SK-N-SH (cell line): Measurements from ENCODE around the gene PRKACA. TPM values are rescaled to one million over a fixed set of nuclear protein-coding genes. Genes with fewer than 3 reads are reported as not detected.

Experiments
- CTCF ChIA-PET: fragments of 300-600, 350-600 bp; formaldehyde crosslinking; extraction: SDS; loops from one replicate; lab custom pipeline; 2021; lab: Yijun Ruan, JAX
- POLR2A ChIA-PET: fragments of 350-600 bp; sonication (Branson Sonifier 250); formaldehyde crosslinking; extraction: SDS; loops from one replicate; lab custom pipeline; 2020; ENCODE audit warnings: antibody characterized with exemption, inconsistent platforms; lab: Yijun Ruan, JAX
- DNase-seq: peaks from one replicate; pipeline ENCODE4 v3.0.0; 2012
- H2AFZ ChIP-seq: fragments of 200-600 bp; sonication (generic); 2 replicates; pipeline ENCODE4 v1.8.1; 2016; ENCODE audit warnings: antibody characterized with exemption, mild to moderate bottlenecking, low read depth
- H3F3A ChIP-seq: fragments of 200-600 bp; sonication (generic); replicated peaks from 2 replicates; pipeline ENCODE3; 2016; ENCODE audit warnings: antibody characterized with exemption, mild to moderate bottlenecking; ENCODE audit not compliant: insufficient read depth
- H3K27ac ChIP-seq, 2 experiments: fragments of 200-500 bp in 1 of 2; fragments of 200-600 bp in 1 of 2; sonication (Bioruptor generic) in 1 of 2; sonication (generic), shearing (Covaris generic) in 1 of 2; 2 replicates each; pipeline versions ENCODE4 v1.5.1 to v1.6.1; 2014 to 2016; ENCODE audit warnings: low read depth in 2 of 2, inconsistent platforms in 1 of 2, low read length in 1 of 2, mild to moderate bottlenecking in 1 of 2, mixed read lengths in 1 of 2
- H3K27me3 ChIP-seq: fragments of 200-600 bp; sonication (generic), shearing (Covaris generic); 2 replicates; pipeline ENCODE4 v1.6.1; 2016; ENCODE audit warnings: mixed run types; ENCODE audit not compliant: insufficient read depth
- H3K36me3 ChIP-seq, 2 experiments: fragments of 200-500 bp in 1 of 2; fragments of 200-600 bp in 1 of 2; sonication (Bioruptor generic) in 1 of 2; sonication (generic) in 1 of 2; replicated peaks in 1 of 2; 2 replicates each; pipeline versions ENCODE3 to v1.5.1; 2014 to 2016; ENCODE audit warnings: low read length in 1 of 2, mild to moderate bottlenecking in 1 of 2; ENCODE audit not compliant: insufficient read depth in 2 of 2, control insufficient read depth in 1 of 2
- H3K4me1 ChIP-seq, 2 experiments: fragments of 200-500 bp in 1 of 2; fragments of 200-600 bp in 1 of 2; sonication (Bioruptor generic) in 1 of 2; sonication (generic), shearing (Covaris generic) in 1 of 2; 2 replicates each; pipeline versions ENCODE4 v1.5.1 to v1.6.1; 2014 to 2016; ENCODE audit warnings: low read depth in 1 of 2, low read length in 1 of 2, mixed run types in 1 of 2; ENCODE audit not compliant: insufficient read depth in 2 of 2, control insufficient read depth in 1 of 2
- H3K4me2 ChIP-seq: fragments of 200-600 bp; sonication (generic), shearing (Covaris generic); 2 replicates; pipeline ENCODE4 v1.6.1; 2017; ENCODE audit warnings: mixed run types
- H3K4me3 ChIP-seq, 2 experiments: fragments of 200-500 bp in 1 of 2; fragments of 200-600 bp in 1 of 2; sonication (Bioruptor generic) in 1 of 2; sonication (generic), shearing (Covaris generic) in 1 of 2; 2 replicates each; pipeline versions ENCODE4 v1.5.1 to v1.8.1; 2014 to 2016; ENCODE audit warnings: low read depth in 2 of 2, inconsistent platforms in 1 of 2, low read length in 1 of 2, mild to moderate bottlenecking in 1 of 2, mixed read lengths in 1 of 2, moderate library complexity in 1 of 2
- H3K79me2 ChIP-seq: fragments of 200-600 bp; sonication (generic); 2 replicates; pipeline ENCODE4 v1.8.1; 2017; ENCODE audit warnings: mild to moderate bottlenecking; ENCODE audit not compliant: insufficient read depth
- H3K9ac ChIP-seq: fragments of 200-600 bp; sonication (generic); 2 replicates; pipeline ENCODE4 v1.6.1; 2017; ENCODE audit warnings: mixed run types
- H3K9me2 ChIP-seq: fragments of 200-600 bp; sonication (generic); 2 replicates; pipeline ENCODE4 v1.6.1; 2017; ENCODE audit warnings: mixed run types
- H3K9me3 ChIP-seq: fragments of 200-600 bp; sonication (generic); 2 replicates; pipeline ENCODE4 v1.6.1; 2017; ENCODE audit warnings: mixed run types, mild to moderate bottlenecking, moderate library complexity
- H4K20me1 ChIP-seq: fragments of 200-600 bp; sonication (generic); 2 replicates; pipeline ENCODE4 v1.6.1; 2017; ENCODE audit warnings: mild to moderate bottlenecking, mixed run types; ENCODE audit not compliant: insufficient read depth
- FOSL2 ChIP-seq: IDR thresholded peaks from 2 replicates; pipeline ENCODE4 v1.4.0; 2012; ENCODE audit warnings: low read depth, mild to moderate bottlenecking, moderate library complexity, borderline replicate concordance
- FOXJ3 ChIP-seq: sonication (generic); formaldehyde crosslinking; IDR thresholded peaks from 2 replicates; pipeline ENCODE4 v1.5.1; 2020; ENCODE audit warnings: mild to moderate bottlenecking, missing genetic modification reagents
- GABPA ChIP-seq: IDR thresholded peaks from 2 replicates; pipeline ENCODE4 v1.4.0; 2012; ENCODE audit warnings: low read depth, mild to moderate bottlenecking
- JUND ChIP-seq: IDR thresholded peaks from 2 replicates; pipeline ENCODE4 v1.4.0; 2012
- MEF2A ChIP-seq: IDR thresholded peaks from 2 replicates; pipeline ENCODE4 v1.4.0; 2012; ENCODE audit warnings: low read depth, borderline replicate concordance
- MXI1 ChIP-seq: IDR thresholded peaks from 2 replicates; pipeline ENCODE4 v1.6.1; 2012; ENCODE audit warnings: mild to moderate bottlenecking, low read depth, low read length, improper control_type of control experiment
- NRF1 ChIP-seq: IDR thresholded peaks from 2 replicates; pipeline ENCODE4 v1.6.1; 2012; ENCODE audit warnings: low read depth, mild to moderate bottlenecking, low read length
- RFX5 ChIP-seq: IDR thresholded peaks from 2 replicates; pipeline ENCODE4 v1.6.1; 2012; ENCODE audit warnings: mild to moderate bottlenecking, improper control_type of control experiment, low read length
- SIN3A ChIP-seq: IDR thresholded peaks from 2 replicates; pipeline ENCODE4 v1.6.1; 2012; ENCODE audit warnings: low read depth, mild to moderate bottlenecking, low read length, moderate library complexity, borderline replicate concordance
- TCF12 ChIP-seq: IDR thresholded peaks from 2 replicates; pipeline ENCODE4 v1.4.0; 2012
- WGBS: methylation state at CpG from one replicate; pipeline ENCODE4 v1.1.6; 2017; ENCODE audit warnings: low lambda C conversion rate; 5-methylcytosine and 5-hydroxymethylcytosine counted together
- polyA plus RNA-seq, 3 experiments: library from polyadenylated mRNA; depleted of rRNA; stranded (reverse); fragments of >200 nt; gene quantifications; 2 replicates each; pipeline ENCODE4 v1.2.3, GENCODE V29; 2012
- TF ChIP-seq, protein P1 (sequence below): IDR thresholded peaks from 2 replicates; pipeline ENCODE4 v1.4.0; 2012; ENCODE audit warnings: low read depth, borderline replicate concordance
- TF ChIP-seq, protein P2 (sequence below): IDR thresholded peaks from 2 replicates; pipeline ENCODE4 v1.4.0; 2012; ENCODE audit warnings: low read depth
- TF ChIP-seq, protein P3 (sequence below): IDR thresholded peaks from 2 replicates; pipeline ENCODE4 v1.6.1; 2012; ENCODE audit warnings: mild to moderate bottlenecking, low read depth, low read length, moderate library complexity
- TF ChIP-seq, protein P4 (sequence below): IDR thresholded peaks from 2 replicates; pipeline ENCODE4; 2012
- TF ChIP-seq, protein P5 (sequence below): fragments of 150-350 bp; IDR thresholded peaks from 2 replicates; pipeline ENCODE4 v1.6.1; 2016; ENCODE audit warnings: mild to moderate bottlenecking, low read depth, low read length

The PRKACA gene
- polyA plus RNA-seq, 1 of the 3 experiments (the other 2 are of a cell fraction): 48.4 TPM

DNA sequence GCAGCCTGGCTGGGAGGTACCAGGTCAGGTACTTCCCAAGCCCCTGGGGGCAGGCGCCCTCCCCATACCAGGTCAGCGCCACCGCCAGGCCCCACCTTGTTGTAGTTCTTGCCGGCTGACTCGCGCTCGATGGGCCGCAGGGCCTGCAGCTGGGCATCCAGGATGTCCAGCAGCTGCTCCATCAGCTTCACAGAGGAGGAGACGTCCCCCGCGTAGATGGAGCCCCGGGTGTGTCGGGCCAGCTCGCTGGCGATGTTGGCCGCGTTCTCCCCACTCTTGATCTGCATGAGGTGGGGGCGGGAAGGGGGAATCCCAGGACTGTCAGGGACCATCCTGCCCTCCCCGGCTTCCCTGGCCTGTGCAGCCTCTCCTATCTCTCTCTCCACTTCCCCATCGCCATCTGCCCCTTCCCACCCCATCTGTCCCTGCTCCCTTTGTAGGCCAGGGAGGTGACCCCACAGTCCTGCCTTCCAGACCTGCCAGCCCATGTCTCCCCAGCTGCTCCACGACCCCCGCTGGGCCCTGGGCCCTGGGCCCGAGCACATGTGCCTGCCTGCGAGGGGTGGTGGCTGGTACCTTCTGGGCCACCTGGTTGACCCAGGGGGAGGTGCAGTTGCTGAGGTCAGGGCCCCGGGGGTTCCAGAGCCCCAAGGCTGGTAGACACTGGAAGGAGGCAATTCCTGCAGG is 42.6 kb upstream of the PRKACA start:
- Histone ChIP-seq H3K4me2 (no peak overlapping the region), H3K9ac (no peak overlapping the region), H3K4me1 (peaks cover 0 to 6% of the 10 kb centered on the region in 2 experiments; a peak in 1 of 4 replicates), H4K20me1 (no peaks in the 10 kb centered on the region), H3K27me3 (no peaks in the 10 kb centered on the region), H3K4me3 (no peak overlapping the region), H3K9me2 (no peaks in the 10 kb centered on the region), H3K36me3 (peaks cover 5 to 42% of the 10 kb centered on the region in 2 experiments), H3K27ac (no peak overlapping the region), H2AFZ (no peak overlapping the region), H3K9me3 (no peaks in the 10 kb centered on the region), H3K79me2 (no peaks in the 10 kb centered on the region), H3F3A (no peaks in the 10 kb centered on the region)
- no peak for DNase-seq
- TF ChIP-seq FOSL2: no peak
- TF ChIP-seq MEF2A: no peak
- no peak for TF ChIP-seq GABPA
- TF ChIP-seq, protein P1, sequence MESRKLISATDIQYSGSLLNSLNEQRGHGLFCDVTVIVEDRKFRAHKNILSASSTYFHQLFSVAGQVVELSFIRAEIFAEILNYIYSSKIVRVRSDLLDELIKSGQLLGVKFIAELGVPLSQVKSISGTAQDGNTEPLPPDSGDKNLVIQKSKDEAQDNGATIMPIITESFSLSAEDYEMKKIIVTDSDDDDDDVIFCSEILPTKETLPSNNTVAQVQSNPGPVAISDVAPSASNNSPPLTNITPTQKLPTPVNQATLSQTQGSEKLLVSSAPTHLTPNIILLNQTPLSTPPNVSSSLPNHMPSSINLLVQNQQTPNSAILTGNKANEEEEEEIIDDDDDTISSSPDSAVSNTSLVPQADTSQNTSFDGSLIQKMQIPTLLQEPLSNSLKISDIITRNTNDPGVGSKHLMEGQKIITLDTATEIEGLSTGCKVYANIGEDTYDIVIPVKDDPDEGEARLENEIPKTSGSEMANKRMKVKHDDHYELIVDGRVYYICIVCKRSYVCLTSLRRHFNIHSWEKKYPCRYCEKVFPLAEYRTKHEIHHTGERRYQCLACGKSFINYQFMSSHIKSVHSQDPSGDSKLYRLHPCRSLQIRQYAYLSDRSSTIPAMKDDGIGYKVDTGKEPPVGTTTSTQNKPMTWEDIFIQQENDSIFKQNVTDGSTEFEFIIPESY: no peak
- TF ChIP-seq MXI1: no peak
- TF ChIP-seq, protein P2, sequence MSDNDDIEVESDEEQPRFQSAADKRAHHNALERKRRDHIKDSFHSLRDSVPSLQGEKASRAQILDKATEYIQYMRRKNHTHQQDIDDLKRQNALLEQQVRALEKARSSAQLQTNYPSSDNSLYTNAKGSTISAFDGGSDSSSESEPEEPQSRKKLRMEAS: no peak
- no peak for TF ChIP-seq TCF12
- TF ChIP-seq JUND: no peak
- TF ChIP-seq, protein P3, sequence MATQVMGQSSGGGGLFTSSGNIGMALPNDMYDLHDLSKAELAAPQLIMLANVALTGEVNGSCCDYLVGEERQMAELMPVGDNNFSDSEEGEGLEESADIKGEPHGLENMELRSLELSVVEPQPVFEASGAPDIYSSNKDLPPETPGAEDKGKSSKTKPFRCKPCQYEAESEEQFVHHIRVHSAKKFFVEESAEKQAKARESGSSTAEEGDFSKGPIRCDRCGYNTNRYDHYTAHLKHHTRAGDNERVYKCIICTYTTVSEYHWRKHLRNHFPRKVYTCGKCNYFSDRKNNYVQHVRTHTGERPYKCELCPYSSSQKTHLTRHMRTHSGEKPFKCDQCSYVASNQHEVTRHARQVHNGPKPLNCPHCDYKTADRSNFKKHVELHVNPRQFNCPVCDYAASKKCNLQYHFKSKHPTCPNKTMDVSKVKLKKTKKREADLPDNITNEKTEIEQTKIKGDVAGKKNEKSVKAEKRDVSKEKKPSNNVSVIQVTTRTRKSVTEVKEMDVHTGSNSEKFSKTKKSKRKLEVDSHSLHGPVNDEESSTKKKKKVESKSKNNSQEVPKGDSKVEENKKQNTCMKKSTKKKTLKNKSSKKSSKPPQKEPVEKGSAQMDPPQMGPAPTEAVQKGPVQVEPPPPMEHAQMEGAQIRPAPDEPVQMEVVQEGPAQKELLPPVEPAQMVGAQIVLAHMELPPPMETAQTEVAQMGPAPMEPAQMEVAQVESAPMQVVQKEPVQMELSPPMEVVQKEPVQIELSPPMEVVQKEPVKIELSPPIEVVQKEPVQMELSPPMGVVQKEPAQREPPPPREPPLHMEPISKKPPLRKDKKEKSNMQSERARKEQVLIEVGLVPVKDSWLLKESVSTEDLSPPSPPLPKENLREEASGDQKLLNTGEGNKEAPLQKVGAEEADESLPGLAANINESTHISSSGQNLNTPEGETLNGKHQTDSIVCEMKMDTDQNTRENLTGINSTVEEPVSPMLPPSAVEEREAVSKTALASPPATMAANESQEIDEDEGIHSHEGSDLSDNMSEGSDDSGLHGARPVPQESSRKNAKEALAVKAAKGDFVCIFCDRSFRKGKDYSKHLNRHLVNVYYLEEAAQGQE: no peak
- no peak for TF ChIP-seq FOXJ3 (CRISPR knock-in tag)
- TF ChIP-seq NRF1: no peak
- no peak for TF ChIP-seq SIN3A
- TF ChIP-seq, protein P4, sequence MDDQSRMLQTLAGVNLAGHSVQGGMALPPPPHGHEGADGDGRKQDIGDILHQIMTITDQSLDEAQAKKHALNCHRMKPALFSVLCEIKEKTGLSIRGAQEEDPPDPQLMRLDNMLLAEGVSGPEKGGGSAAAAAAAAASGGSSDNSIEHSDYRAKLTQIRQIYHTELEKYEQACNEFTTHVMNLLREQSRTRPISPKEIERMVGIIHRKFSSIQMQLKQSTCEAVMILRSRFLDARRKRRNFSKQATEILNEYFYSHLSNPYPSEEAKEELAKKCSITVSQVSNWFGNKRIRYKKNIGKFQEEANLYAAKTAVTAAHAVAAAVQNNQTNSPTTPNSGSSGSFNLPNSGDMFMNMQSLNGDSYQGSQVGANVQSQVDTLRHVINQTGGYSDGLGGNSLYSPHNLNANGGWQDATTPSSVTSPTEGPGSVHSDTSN: no peak
- TF ChIP-seq, protein P5, sequence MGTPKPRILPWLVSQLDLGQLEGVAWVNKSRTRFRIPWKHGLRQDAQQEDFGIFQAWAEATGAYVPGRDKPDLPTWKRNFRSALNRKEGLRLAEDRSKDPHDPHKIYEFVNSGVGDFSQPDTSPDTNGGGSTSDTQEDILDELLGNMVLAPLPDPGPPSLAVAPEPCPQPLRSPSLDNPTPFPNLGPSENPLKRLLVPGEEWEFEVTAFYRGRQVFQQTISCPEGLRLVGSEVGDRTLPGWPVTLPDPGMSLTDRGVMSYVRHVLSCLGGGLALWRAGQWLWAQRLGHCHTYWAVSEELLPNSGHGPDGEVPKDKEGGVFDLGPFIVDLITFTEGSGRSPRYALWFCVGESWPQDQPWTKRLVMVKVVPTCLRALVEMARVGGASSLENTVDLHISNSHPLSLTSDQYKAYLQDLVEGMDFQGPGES: no peak
- TF ChIP-seq RFX5: no peak
- ChIA-PET POLR2A (no interaction called here), CTCF (interaction anchor here (1.3 to 4.0 kb wide), 3 partner anchors 12 to 188 kb away, joined by 4 to 17 read pairs (median 12); partner anchors contain the start of gene ASF1B)
- WGBS: 91% methylated on average over 23 of the region's 25 CpGs
